ENCODE results near the gene S1PR5. TPM values are rescaled to one million over a fixed set of nuclear protein-coding genes. Genes with fewer than 3 reads are reported as not detected.

The S1PR5 gene
- total RNA-seq, 4 donors from 2014 or later: 0.84 TPM; not detected in 3

DNA sequence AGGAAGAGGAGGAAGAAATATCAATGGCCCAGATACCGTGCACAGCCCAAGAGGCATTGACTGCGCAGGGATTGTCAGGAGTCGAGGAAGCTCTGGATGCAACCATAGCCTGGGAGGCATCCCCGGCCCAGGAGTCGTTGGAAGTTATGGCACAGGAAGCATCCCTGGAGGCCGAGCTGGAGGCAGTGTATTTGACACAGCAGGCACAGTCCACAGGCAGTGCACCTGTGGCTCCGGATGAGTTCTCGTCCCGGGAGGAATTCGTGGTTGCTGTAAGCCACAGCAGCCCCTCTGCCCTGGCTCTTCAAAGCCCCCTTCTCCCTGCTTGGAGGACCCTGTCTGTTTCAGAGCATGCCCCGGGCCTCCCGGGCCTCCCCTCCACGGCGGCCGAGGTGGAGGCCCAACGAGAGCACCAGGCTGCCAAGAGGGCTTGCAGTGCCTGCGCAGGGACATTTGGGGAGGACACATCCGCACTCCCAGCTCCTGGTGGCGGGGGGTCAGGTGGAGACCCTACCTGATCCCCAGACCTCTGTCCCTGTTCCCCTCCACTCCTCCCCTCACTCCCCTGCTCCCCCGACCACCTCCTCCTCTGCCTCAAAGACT lies 50.0 kb downstream of the S1PR5 start:
- Histone ChIP-seq H3K4me1 (no peaks in the 10 kb centered on the region), H3K27me3 (no peaks in the 10 kb centered on the region), H3K9me3 (no peaks in the 10 kb centered on the region), H3K36me3 (peaks cover 0 to 41% (median 0%) of the 10 kb centered on the region in 3 donors), H3K4me3 (no peak overlapping the region), H3K27ac (no peak overlapping the region)
- no peak for DNase-seq (ENCODE audit: low spot score in 2 of 2)
- no peak for TF ChIP-seq POLR2A (IDR thresholded peaks at IDR 0.05)
- 80 to 86% methylated on average over 19 to 20 of the region's 20 CpGs for WGBS, 2 donors

DNA sequence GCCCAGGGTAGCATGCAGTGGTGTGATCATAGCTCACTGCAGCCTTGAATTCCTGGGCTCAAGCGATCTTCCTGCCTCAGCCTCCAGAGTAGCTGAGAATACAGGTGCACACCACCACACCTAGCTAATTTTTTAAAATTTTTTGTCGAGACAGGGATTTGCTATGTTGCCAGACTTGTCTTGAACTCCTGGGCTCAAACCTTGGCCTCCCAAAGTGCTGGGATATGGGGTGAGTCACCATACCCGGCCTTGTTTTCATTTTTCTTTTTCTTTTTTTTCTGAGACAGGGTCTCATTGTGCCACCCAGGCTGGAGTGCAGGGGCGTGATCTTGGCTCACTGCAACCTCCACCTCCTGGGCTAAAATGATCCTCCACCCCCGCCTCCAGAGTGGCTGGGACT lies 52.8 kb downstream of the S1PR5 start:
- H3K27ac ChIP-seq: no peak overlapping the region
- peaks cover 0 to 11% (median 5%) of the 10 kb centered on the region in 4 donors for H3K4me1 ChIP-seq
- 72 to 76% methylated on average over 5 of the region's 5 CpGs for WGBS, 2 donors
- TF ChIP-seq POLR2A (IDR thresholded peaks at IDR 0.05) (no peak), CTCF (IDR thresholded peaks at IDR 0.05) (no peak), EP300 (IDR thresholded peaks at IDR 0.05) (no peak)
- DNase-seq (ENCODE audit: low spot score in 2 of 2): no peak
- H3K9me3 ChIP-seq: no peaks in the 10 kb centered on the region
- no peak overlapping the region for H3K4me3 ChIP-seq
- H3K36me3 ChIP-seq: peaks cover 0 to 41% (median 0%) of the 10 kb centered on the region in 3 donors
- H3K27me3 ChIP-seq: no peaks in the 10 kb centered on the region

Small RNA genes within 50 kb of the gene (small RNA-seq; reads per million reads assigned to genes)
- gene MIR1238 (not detected), gene RNU7-140P (not detected)

Other genes with a start within 250 kb of the S1PR5 start
- gene ICAM1, start 246.3 kb downstream of the S1PR5 start, total RNA-seq: 10 to 100 TPM; 14.7 to 50.1 (median 43.1) TPM
- gene ICAM4, start 230.5 kb downstream of the S1PR5 start, total RNA-seq: 1 to 10 TPM in 1 of 4 donors, not detected in 3; 1.3 TPM
- gene ICAM5, start 227.5 kb downstream of the S1PR5 start, total RNA-seq: 1 to 10 TPM in 2 of 4 donors, under 1 TPM in 2; 0.21 to 2.7 (median 0.93) TPM
- gene ZGLP1, start 207.6 kb downstream of the S1PR5 start, total RNA-seq: 1 to 10 TPM; 2.9 to 4.5 (median 3.5) TPM
- gene FDX2, start 201.4 kb downstream of the S1PR5 start, total RNA-seq: 10 to 100 TPM; 10.0 to 29.1 (median 18.2) TPM
- gene RAVER1, start 183.9 kb downstream of the S1PR5 start, total RNA-seq: 10 to 100 TPM; 22.2 to 34.2 (median 24.3) TPM
- gene ICAM3, start 177.8 kb downstream of the S1PR5 start, total RNA-seq: 1 to 10 TPM; 3.1 to 9.8 (median 3.3) TPM
- gene TYK2, start 136.9 kb downstream of the S1PR5 start, total RNA-seq: 100 to 1,000 TPM; 112 to 166 (median 125) TPM
- gene CDC37, start 113.9 kb downstream of the S1PR5 start, total RNA-seq: 100 to 1,000 TPM; 127 to 260 (median 155) TPM
- 10 to 100 TPM in 2 of 4 donors, 1 to 10 TPM in 2; 8.7 to 12.7 (median 10.0) TPM for gene PDE4A, start 96.9 kb downstream of the S1PR5 start, total RNA-seq
- gene KEAP1, start 14.1 kb downstream of the S1PR5 start, total RNA-seq: 10 to 100 TPM; 45.4 to 52.4 (median 50.7) TPM
- gene ATG4D, start 26.5 kb upstream of the S1PR5 start, total RNA-seq: 10 to 100 TPM; 11.5 to 27.8 (median 17.8) TPM
- gene KRI1, start 48.6 kb upstream of the S1PR5 start, total RNA-seq: 10 to 100 TPM; 22.9 to 27.9 (median 23.3) TPM
- 10 to 100 TPM; 14.4 to 20.2 (median 15.9) TPM for gene CDKN2D, start 51.5 kb upstream of the S1PR5 start, total RNA-seq
- not detected for gene AP1M2, start 69.9 kb upstream of the S1PR5 start, total RNA-seq
- gene SLC44A2, start 108.1 kb upstream of the S1PR5 start, total RNA-seq: 100 to 1,000 TPM; 104 to 193 (median 132) TPM
- 100 to 1,000 TPM; 109 to 166 (median 127) TPM for gene ILF3, start 136.9 kb upstream of the S1PR5 start, total RNA-seq
- gene QTRT1, start 184.0 kb upstream of the S1PR5 start, total RNA-seq: 100 to 1,000 TPM in 1 of 4 donors, 10 to 100 TPM in 3; 43.7 to 134 (median 65.3) TPM
- gene DNM2, start 200.6 kb upstream of the S1PR5 start, total RNA-seq: 100 to 1,000 TPM in 3 of 4 donors, 10 to 100 TPM in 1; 99.4 to 220 (median 140) TPM